ENCODE results near the gene PWP2.
"Not testable (repeated sequence)": the region's sequence is repeated elsewhere in the genome, so short reads cannot be mapped to it uniquely, and the experiment has no call there.

DNA sequence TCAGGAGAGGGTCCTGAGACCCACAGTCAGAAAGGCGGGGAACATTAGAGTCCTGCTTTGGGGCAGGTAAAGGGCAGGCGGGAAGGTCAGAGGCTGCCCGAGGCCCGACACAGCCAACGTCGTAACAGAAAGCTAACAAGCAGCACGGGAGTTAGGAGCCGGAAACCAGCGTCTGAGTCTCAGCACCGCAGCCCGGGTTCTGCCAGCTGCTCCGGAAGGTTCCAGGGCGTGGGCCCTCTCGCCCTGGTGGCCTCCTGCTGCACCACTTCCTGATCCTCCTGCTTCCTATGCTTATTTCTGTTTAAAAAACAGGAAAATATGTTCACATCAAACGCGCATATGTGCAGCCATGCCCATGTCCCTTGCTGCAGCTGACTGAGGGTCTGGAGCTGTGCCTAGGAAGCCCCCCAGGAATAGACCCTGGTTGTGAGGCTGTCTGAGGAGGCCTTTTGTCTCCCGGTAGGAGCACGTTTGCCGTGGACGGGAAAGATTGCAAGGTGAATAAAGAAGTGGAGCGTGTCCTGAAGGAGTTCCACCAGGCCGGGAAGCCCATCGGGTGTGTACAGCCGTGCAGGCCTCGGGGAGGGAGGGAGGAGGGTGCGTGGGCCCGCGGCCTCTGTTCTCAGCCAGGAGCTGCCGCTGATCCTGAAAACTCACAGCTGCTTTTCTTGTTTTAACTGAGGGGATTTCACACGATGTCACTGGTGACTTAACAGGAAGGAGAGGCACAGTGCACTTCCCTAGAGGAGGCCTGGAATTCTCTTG, 32.8 kb downstream of the PWP2 start:
- TF ChIP-seq, protein P1, sequence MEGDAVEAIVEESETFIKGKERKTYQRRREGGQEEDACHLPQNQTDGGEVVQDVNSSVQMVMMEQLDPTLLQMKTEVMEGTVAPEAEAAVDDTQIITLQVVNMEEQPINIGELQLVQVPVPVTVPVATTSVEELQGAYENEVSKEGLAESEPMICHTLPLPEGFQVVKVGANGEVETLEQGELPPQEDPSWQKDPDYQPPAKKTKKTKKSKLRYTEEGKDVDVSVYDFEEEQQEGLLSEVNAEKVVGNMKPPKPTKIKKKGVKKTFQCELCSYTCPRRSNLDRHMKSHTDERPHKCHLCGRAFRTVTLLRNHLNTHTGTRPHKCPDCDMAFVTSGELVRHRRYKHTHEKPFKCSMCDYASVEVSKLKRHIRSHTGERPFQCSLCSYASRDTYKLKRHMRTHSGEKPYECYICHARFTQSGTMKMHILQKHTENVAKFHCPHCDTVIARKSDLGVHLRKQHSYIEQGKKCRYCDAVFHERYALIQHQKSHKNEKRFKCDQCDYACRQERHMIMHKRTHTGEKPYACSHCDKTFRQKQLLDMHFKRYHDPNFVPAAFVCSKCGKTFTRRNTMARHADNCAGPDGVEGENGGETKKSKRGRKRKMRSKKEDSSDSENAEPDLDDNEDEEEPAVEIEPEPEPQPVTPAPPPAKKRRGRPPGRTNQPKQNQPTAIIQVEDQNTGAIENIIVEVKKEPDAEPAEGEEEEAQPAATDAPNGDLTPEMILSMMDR (conservative IDR thresholded peaks at IDR 0.05) = not testable (repeated sequence)
- not testable (repeated sequence) for TF ChIP-seq ZFX (IDR thresholded peaks at IDR 0.05)

Data from C4-2B (cell line).